ENCODE measurements around the gene UNC13D.

The UNC13D gene

DNA sequence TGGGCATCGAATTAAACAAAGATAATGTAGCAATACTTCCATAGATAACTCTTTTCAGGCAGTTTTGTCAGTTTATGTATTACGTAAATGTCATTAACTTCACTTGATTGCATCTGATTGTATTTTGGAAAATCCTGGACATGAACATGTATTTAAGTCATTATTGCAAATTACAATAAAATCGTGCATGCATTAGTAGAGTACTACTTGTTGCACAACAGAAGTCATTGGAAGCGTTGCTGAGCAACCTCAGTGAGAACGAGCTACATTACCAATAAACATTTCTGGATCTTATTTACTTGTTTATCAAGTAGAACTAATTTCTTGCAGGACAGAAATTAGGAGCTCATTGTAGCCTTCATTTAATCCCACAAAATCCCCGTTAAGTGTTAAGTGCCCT is 53.0 kb downstream of the UNC13D start:
- DNase-seq: no peak

DNA sequence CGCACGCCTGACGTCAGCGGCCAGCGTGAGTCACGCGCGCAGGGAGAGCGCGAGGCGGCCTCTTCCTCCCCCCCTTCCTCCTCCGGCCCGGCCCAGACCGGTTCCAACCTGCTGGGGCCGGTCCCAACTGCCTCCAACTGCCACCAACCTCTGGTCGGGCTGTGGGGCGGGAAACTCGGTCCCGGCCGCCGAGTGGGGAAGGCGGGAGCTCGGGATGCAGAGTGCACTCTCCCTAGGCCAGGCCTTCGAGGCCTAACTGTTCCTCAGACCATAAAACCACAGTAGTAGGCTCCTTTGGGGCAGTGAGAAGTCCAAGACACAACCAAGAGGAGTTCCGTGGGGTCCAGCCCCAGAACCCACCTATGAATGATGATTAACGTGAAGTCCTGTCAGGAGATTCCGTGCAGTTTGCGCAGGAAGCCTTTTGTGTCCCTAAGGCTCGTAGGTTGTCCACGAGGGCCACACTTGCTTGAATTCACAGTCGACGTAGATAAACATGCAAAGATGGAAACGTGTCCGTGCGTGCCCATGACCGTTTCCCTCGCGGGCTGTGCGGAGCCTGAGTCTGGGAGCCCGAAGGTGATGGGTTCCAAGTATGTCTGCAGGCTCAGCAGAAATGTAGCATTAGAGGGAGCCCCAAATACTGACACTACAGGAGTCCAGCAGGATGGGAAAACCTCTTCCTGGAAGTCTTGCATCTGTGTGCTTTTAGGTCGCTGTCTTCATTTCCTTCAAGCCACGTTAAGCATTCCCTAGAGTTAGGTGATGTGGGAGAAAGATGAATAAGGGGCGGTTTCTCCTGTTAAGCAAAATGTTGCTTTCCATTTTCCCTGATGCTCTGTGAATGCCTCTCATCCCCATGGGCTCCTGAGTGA is 59.0 kb downstream of the UNC13D start:
- DNase-seq: peak; percentile 87 to 90

DNA sequence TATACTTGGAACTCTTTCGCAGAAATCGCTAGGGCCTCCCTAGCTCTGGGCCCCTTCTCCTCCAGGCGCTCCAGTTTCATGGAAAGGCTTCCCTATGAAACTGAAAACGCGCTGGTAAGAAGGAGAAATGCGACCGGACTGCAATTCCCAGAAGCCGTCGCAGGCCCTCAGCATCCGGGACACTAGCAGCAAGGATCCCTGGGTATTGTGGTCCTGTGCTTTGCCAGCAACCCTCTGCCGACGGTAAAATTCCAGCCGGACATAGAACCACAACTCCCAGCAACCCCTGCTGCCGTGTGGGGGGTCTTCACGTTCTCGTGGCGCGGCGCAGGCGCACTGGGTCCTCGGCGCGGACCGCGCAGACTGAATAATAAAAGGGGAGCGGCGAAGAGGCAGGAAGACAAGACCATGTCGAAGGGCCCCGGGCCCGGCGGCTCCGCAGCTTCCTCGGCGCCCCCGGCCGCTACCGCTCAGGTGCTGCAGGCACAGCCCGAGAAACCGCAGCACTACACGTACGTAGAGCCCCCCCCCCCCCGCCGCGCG is 59.7 kb downstream of the UNC13D start, which contains the start of gene UNK:
Gene UNK (plus strand): TSS at position 334 of the 543 bp plus-strand sequence. CDS start 75 bp downstream, at position 409.
- DNase-seq: peak; percentile 90 to 95

DNA sequence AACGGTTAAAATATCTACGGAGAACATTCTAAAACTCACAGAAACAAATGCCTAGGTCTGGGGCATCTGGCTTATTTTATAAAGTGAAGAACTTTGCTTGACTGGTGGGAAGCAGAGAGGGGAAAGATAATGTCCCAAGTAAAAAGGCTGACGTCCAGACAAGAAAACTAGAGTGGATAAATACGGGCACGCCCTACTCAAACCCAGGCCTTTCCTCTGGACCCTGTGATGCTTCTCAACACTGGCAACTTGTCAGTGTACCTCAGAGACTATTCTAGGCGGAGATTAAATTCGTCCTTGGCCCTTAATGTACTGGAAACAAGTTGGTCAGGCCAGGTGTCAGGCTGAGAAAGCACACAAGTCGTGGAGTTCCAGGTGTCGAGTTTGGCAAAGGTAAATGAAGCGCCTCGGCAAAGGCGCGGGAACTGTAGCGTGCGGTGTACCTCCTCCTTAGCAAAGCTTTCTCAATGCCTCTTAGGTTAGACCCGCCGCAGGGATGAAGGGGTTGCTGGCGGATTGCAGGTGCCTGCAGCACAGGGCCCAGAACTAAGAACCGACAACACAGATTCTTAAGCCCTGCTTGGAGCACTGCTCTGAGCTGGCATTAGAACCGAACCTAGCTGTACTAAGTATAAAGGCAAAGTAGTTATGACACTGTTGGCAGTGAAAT is 60.3 kb downstream of the UNC13D start:
- peak in 1 of 2 donors; percentile 42 for DNase-seq

DNA sequence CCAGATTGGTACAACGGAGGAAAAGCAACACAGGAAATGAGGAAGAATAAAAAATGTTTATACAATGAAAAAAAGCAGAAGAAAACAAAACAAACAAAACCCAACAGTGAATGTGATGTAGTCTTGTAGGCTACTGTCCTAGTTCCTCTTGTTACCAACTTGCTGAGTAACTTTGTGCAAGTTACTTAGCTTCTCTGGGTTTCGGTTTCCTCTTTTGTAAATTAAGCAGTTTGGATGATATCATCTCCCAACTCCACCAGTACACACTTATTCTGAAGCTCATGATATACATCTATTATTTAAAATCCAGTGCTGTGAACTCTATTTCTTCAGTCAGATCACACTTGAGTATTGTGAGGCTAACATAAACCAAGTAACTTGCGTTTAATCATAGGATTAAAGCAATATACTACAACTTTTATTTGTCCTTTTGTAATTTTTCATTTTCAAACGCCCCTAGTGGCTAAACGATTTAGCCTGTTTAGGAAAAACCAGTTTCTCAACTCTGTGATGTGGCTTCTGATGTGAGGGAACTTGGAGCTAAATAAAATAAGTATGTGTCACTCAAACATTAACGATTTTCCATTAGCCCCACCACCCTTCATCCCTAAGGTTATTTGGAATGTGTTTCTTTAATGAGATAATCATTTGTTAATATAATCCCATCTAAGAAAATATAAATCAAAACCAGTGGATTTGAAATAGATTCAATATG is 61.0 kb downstream of the UNC13D start:
- no peak for DNase-seq

DNA sequence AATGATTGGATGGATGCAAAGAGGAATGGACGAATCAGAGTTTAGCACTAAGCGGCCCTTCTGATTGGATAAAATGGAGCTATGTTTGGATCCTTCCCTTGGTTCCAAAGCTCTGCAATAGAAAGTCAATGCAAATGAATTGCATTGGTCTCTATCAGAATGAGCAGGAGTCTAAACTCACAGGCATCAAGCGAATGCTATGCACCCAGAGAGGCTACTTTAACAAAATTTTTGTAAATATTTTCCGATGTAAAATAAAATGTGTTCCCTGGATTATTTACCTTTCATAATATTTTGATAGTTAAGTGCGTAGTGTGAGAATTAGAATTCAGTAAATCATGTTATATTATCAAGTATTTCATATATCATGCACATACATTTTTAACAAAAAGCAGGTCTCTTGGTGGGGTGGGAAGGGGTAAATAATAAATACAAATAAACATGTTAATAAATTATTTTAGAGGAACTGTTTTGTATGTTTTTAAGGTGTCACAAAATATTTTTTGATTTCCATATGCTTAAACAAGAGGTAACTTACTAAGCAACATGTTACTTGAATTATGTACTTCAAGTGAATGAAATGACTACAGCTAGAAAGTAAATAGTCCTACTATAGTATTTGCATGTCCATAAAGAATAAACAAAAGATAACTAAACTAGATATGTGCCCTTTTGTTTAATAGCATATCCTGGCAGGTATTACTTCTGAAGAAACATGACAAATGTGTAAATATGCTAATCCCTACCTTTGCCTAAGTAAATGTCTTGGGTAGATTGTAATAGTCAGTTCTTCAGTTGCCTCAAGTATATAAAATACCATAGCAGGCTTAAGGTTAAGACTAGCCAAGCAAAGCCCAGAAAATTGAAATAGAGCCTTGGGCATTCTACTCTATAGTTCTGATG is 64.0 kb downstream of the UNC13D start:
- DNase-seq: no peak

DNA sequence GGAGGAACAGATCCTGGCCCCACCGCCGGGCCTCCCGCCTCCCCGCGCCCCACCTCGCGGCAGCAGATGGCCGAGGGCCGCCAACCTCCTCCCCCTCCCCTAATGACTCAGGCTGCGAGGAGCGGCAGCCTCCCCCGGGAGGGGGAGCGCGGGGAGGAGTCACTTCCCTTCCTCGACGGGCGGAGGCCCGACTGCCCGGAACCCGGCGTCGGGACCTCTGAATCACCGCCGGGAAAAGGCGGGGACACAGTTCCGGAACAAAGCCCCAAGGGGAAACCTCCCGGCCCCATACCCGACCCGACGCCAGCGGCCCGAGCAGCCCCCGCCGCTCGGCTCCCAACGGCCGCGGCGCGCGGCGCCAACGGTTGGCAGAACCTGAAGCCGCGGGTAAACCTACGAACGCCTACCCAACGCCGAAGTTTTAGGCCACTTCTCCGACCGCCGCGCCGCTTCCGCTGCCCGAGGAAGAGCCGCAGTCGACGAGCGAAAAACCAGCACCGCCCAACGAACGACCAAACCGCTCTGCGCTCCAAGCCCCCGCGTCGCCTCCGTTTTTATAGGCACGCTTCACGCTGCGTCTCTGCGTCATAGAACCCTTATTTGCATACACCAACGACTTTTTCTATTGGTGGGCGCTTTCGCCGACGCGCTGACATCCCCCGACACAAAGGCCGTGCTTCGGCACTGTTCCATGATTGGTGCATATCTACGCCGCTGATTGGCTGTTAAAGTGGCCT is 64.8 kb downstream of the UNC13D start:
- DNase-seq: peak; percentile 91 to 92

DNA sequence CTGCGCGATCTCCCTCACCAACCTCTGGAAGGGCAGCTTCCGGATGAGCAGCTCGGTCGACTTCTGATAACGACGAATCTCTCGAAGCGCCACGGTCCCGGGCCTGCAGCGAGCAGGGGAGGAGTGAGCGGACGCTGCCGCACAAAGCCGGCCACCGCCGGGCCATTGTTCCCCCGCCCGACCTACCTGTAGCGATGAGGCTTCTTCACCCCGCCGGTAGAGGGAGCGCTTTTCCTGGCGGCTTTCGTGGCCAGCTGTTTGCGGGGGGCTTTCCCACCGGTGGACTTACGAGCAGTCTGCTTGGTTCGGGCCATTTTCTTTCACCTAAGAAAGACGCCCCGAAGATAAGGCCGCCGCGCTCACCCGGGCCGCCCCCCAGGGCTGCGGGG is 65.3 kb downstream of the UNC13D start:
- peak; percentile 76 to 78 for DNase-seq

DNA sequence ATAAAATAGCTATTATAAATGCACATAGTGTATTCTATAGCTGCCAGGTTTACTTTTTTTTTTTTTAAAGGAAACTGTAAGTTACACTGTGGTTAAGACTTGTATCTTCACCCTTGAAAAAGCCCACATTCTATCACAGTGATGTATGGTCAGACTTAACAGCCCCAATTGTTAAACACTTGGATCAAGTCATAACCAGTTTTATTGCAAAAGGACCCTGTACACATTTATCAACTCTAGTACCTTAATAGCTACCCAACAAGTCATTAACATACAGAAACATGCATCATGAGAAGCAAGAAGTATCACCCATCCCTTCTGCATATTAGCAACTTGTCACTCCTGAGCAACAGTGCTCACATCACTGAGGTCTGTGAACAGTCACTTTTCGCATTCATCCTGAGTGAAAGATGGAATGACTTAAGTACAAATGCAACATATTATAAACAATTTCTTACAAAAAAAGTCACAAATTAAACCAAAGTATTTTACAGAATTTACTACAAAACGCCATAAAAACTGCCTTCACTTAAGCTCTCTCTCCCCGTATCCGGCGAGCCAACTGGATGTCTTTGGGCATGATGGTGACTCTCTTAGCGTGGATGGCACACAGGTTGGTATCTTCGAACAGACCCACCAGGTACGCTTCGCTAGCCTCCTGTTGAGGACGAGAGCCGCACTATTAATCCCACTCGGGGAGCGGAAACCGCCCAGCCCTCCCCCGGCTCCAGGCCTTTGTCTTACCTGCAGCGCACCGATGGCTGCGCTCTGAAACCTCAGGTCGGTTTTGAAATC is 65.9 kb downstream of the UNC13D start:
- peak in 1 of 2 donors; percentile 43 for DNase-seq

DNA sequence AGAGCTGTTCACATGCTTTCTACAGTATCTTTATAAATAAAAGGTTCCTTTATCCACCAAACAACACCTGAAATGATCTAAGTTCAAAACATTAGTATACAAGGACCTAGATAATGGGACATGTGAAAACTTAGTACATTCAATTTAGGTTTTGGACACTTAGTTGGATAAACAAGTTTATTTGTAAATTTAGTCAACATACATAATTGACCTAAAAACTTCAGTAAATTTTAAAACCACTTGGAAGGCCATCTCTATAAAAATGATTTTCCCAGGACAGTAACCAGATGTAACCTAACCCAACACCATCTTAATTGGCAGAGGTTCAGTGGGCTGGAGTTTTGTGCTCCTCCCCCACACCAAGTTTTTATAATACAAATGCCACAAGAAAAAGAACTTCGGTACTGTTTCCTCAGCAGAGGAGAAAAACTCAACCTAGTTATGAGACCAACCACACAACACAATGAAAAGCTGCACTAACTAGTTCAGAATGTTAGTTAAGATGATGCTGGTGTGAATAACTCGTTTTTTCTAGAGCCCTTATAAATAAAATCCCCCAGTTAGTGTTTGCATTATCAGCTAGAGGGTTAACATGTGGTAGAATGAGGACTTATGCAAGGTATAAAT is 66.8 kb downstream of the UNC13D start:
- DNase-seq: no peak

Measured in stimulated activated CD4-positive, alpha-beta T cell treated with anti-CD3 and anti-CD28 coated beads, Interleukin-2, amount 100 ng/mL, for 24 hours (primary cell).